ENCODE measurements around the gene CARD6. TPM values are rescaled to one million over a fixed set of nuclear protein-coding genes. Genes with fewer than 3 reads are reported as not detected.
A peak's percentile ranks its signal among the peaks of the same experiment; 100 is the strongest.
"Not testable (repeated sequence)": the region's sequence is repeated elsewhere in the genome, so short reads cannot be mapped to it uniquely, and the experiment has no call there.

Gene CARD6, protein sequence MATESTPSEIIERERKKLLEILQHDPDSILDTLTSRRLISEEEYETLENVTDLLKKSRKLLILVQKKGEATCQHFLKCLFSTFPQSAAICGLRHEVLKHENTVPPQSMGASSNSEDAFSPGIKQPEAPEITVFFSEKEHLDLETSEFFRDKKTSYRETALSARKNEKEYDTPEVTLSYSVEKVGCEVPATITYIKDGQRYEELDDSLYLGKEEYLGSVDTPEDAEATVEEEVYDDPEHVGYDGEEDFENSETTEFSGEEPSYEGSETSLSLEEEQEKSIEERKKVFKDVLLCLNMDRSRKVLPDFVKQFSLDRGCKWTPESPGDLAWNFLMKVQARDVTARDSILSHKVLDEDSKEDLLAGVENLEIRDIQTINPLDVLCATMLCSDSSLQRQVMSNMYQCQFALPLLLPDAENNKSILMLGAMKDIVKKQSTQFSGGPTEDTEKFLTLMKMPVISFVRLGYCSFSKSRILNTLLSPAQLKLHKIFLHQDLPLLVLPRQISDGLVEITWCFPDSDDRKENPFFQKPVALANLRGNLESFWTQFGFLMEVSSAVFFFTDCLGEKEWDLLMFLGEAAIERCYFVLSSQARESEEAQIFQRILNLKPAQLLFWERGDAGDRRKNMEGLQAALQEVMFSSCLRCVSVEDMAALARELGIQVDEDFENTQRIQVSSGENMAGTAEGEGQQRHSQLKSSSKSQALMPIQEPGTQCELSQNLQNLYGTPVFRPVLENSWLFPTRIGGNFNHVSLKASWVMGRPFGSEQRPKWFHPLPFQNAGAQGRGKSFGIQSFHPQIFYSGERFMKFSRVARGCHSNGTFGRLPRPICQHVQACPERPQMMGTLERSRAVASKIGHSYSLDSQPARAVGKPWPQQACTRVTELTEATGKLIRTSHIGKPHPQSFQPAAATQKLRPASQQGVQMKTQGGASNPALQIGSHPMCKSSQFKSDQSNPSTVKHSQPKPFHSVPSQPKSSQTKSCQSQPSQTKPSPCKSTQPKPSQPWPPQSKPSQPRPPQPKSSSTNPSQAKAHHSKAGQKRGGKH
- 0.12 TPM for polyA plus RNA-seq (2012; ENCODE audit: insufficient read depth, insufficient read length, low read depth)

GRCh38 chr5:40841068-40841805, at the start of gene CARD6:
Gene CARD6, plus strand, starts transcription at chr5:40841367. Its CDS starts 16 bp downstream, at chr5:40841383.
- Histone ChIP-seq H3K9me3 (no peaks in the 10 kb centered on the region), H3K4me1 (no peaks in the 10 kb centered on the region), H3K36me3 (no peaks in the 10 kb centered on the region), H3K27me3 (peaks cover 32% of the 10 kb centered on the region), H3K4me3 (ENCODE audit: low read depth, low read length) (no peak within 1 kb of the TSS)
- TF ChIP-seq, protein P1, sequence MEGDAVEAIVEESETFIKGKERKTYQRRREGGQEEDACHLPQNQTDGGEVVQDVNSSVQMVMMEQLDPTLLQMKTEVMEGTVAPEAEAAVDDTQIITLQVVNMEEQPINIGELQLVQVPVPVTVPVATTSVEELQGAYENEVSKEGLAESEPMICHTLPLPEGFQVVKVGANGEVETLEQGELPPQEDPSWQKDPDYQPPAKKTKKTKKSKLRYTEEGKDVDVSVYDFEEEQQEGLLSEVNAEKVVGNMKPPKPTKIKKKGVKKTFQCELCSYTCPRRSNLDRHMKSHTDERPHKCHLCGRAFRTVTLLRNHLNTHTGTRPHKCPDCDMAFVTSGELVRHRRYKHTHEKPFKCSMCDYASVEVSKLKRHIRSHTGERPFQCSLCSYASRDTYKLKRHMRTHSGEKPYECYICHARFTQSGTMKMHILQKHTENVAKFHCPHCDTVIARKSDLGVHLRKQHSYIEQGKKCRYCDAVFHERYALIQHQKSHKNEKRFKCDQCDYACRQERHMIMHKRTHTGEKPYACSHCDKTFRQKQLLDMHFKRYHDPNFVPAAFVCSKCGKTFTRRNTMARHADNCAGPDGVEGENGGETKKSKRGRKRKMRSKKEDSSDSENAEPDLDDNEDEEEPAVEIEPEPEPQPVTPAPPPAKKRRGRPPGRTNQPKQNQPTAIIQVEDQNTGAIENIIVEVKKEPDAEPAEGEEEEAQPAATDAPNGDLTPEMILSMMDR (IDR thresholded peaks at IDR 0.05; ENCODE audit: low read depth, low read length): no peak
- DNase-seq: no peak

- TF ChIP-seq, protein P1 (IDR thresholded peaks at IDR 0.05; ENCODE audit: low read depth, low read length): no peak
- Histone ChIP-seq H3K36me3 (peaks cover 10% of the 10 kb centered on the region), H3K9me3 (no peaks in the 10 kb centered on the region; the same call in 1 of the 2 replicates), H3K27me3 (no peaks in the 10 kb centered on the region), H3K4me3 (ENCODE audit: low read depth, low read length) (no peak overlapping the region), H3K4me1 (no peaks in the 10 kb centered on the region)
- DNase-seq: no peak
These were observed 49.4 kb upstream of the CARD6 start for GRCh38 chr5:40791715-40792139.

DNA sequence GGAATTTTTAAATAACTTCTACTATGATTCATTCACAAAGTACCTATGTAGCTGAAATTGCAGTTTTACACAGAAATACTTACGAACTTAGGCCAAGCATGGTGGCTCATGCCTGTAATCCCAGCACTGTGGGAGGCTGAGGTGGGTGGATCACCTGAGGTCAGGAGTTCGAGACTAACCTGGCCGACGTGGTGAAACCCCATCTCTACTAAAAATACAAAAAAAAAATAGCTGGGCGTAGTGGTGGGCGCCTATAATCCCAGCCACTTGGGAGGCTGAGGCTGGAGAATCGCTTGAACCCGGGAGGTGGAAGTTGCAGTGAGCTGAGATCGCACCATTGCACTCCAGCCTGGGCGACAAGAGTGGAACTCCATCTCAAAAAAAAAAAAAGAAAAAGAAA, 48.5 kb upstream of the CARD6 start:
- H3K4me3 ChIP-seq (ENCODE audit: low read depth, low read length); DNase-seq; H3K27me3 ChIP-seq; H3K4me1 ChIP-seq; H3K9me3 ChIP-seq: not testable (repeated sequence)
- H3K36me3 ChIP-seq: peaks cover 10% of the 10 kb centered on the region

GRCh38 chr5:40794340-40794739, 46.8 kb upstream of the CARD6 start:
- H3K27me3 ChIP-seq; H3K4me1 ChIP-seq; H3K4me3 ChIP-seq (ENCODE audit: low read depth, low read length); DNase-seq; H3K9me3 ChIP-seq; H3K36me3 ChIP-seq: not testable (repeated sequence)

GRCh38 chr5:40794877-40795276, 46.3 kb upstream of the CARD6 start:
- not testable (repeated sequence) for H3K27me3 ChIP-seq; H3K9me3 ChIP-seq; DNase-seq; H3K4me1 ChIP-seq; H3K36me3 ChIP-seq; H3K4me3 ChIP-seq (ENCODE audit: low read depth, low read length)

GRCh38 chr5:40796487-40796889, 44.7 kb upstream of the CARD6 start:
- H3K36me3 ChIP-seq: peaks cover 7% of the 10 kb centered on the region
- H3K9me3 ChIP-seq: no peaks in the 10 kb centered on the region
- H3K4me1 ChIP-seq: peaks cover 3% of the 10 kb centered on the region
- TF ChIP-seq, protein P1 (IDR thresholded peaks at IDR 0.05; ENCODE audit: low read depth, low read length): no peak
- H3K27me3 ChIP-seq: no peaks in the 10 kb centered on the region
- peak overlapping the region; percentile 76 for H3K4me3 ChIP-seq (ENCODE audit: low read depth, low read length)
- DNase-seq: no peak
